Small intestine (tissue), 7 donors: ENCODE data around the gene PODNL1. TPM values are rescaled to one million over a fixed set of nuclear protein-coding genes. Genes with fewer than 3 reads are reported as not detected.
A peak's percentile ranks its signal among the peaks of the same experiment; 100 is the strongest.
"Not testable (repeated sequence)": the region's sequence is repeated elsewhere in the genome, so short reads cannot be mapped to it uniquely, and the experiment has no call there.

ENCODE experiments used
- DNase-seq, 2 donors: peaks; one replicate each; pipeline versions ENCODE4 v3.0.0 to v3.0.0-alpha.2; 2013
- FAIRE-seq: peaks from 2 replicates; lab custom pipeline; 2012; peaks lifted over from hg19 to GRCh38; lab: Jason Lieb, UNC
- H3K27ac ChIP-seq, 3 donors: one replicate each; pipeline ENCODE4 v1.5.1; 2013; ENCODE audit warnings: low read length in 2 of 3, mild to moderate bottlenecking in 2 of 3, control low read depth in 1 of 3, inconsistent platforms in 1 of 3, low read depth in 1 of 3, moderate library complexity in 1 of 3
- H3K27me3 ChIP-seq, 3 donors: one replicate each; pipeline ENCODE4 v1.6.1; 2013; ENCODE audit warnings: low read length in 3 of 3, inconsistent platforms in 1 of 3; ENCODE audit not compliant: control insufficient read depth in 3 of 3, insufficient read depth in 3 of 3
- H3K36me3 ChIP-seq, 3 donors: one replicate each; pipeline ENCODE4 v1.6.1; 2013; ENCODE audit warnings: low read length in 3 of 3, inconsistent platforms in 1 of 3, low read depth in 1 of 3, mild to moderate bottlenecking in 1 of 3, moderate library complexity in 1 of 3; ENCODE audit not compliant: control insufficient read depth in 3 of 3, insufficient read depth in 2 of 3
- H3K4me1 ChIP-seq, 3 donors: one replicate each; pipeline ENCODE4 v1.6.1; 2013; ENCODE audit warnings: low read length in 2 of 3, inconsistent platforms in 1 of 3, low read depth in 1 of 3, mild to moderate bottlenecking in 1 of 3, moderate library complexity in 1 of 3; ENCODE audit not compliant: control insufficient read depth in 3 of 3, insufficient read depth in 2 of 3
- H3K4me3 ChIP-seq, 3 donors: one replicate each; pipeline ENCODE4 v1.5.1; 2013; ENCODE audit warnings: low read length in 3 of 3, control low read depth in 1 of 3, inconsistent platforms in 1 of 3, low read depth in 1 of 3, mild to moderate bottlenecking in 1 of 3, moderate library complexity in 1 of 3
- H3K9me3 ChIP-seq, 2 donors: one replicate each; pipeline ENCODE4 v1.6.1; 2013; ENCODE audit warnings: low read depth in 1 of 2, low read length in 1 of 2; ENCODE audit not compliant: control insufficient read depth in 2 of 2, insufficient read depth in 1 of 2
- WGBS, 3 donors: extraction: QIAGEN DNeasy Blood & Tissue Kit; methylation state at CpG; one replicate each; pipeline ENCODE4 v1.1.7; 2013; 5-methylcytosine and 5-hydroxymethylcytosine counted together
- polyA plus RNA-seq, 4 donors: library from polyadenylated mRNA; stranded (reverse) in 3 of 4; unstranded in 1 of 4; fragments of 200-250 nt in 3 of 4; fragments of 120-200 nt in 1 of 4; gene quantifications; one replicate each; pipeline versions ENCODE4 v1.2.1 to v1.2.3, GENCODE V29; 2013
- donor health status: healthy with polysubstance abuse.
- donor health status: control.
- donor health status: control.
- donor health status: Bipolar disorder and iron deficiency.
- donor health status: healthy.

PODNL1 gene
- polyA plus RNA-seq, 4 donors = 0.41 to 1.7 TPM; not detected in 2

GRCh38 chr19:13978351-13979243 lies 40.4 kb upstream of the PODNL1 start:
- Histone ChIP-seq H3K4me3 (peak overlapping the region in 2 of 3 donors; percentile 43 to 51), H3K9me3 (no peaks in the 10 kb centered on the region), H3K4me1 (peaks cover 0 to 26% (median 0%) of the 10 kb centered on the region in 3 donors), H3K36me3 (peaks cover 2 to 70% (median 6%) of the 10 kb centered on the region in 3 donors), H3K27me3 (no peaks in the 10 kb centered on the region), H3K27ac (peak overlapping the region; percentile 8 to 68 (median 64))
- no peak for FAIRE-seq
- DNase-seq = peak; percentile 45 to 96
- WGBS, 3 donors = 7 to 16% (median 12%) methylated on average over 30 to 74 of the region's 74 CpGs

- peak overlapping the region in 2 of 3 donors; percentile 64 to 68 for H3K27ac ChIP-seq
- FAIRE-seq (no peak), DNase-seq (no peak)
- no peaks in the 10 kb centered on the region for H3K27me3 ChIP-seq
- H3K36me3 ChIP-seq = peaks cover 2 to 70% (median 6%) of the 10 kb centered on the region in 3 donors
- H3K9me3 ChIP-seq = no peaks in the 10 kb centered on the region
- WGBS, 3 donors = 60 to 84% (median 70%) methylated on average over 11 to 12 of the region's 12 CpGs
- peaks cover 0 to 24% (median 0%) of the 10 kb centered on the region in 3 donors for H3K4me1 ChIP-seq
- peak overlapping the region in 1 of 3 donors; percentile 51 for H3K4me3 ChIP-seq
Measured at GRCh38 chr19:13977803-13978202, 39.6 kb upstream of the PODNL1 start.

GRCh38 chr19:13976446-13976845 lies 38.2 kb upstream of the PODNL1 start:
- Histone ChIP-seq H3K36me3 (peaks cover 0 to 70% (median 6%) of the 10 kb centered on the region in 3 donors), H3K4me1 (peaks cover 0 to 24% (median 0%) of the 10 kb centered on the region in 3 donors), H3K4me3 (no peak overlapping the region), H3K27ac (no peak overlapping the region), H3K9me3 (no peaks in the 10 kb centered on the region), H3K27me3 (no peaks in the 10 kb centered on the region)
- 92 to 94% (median 93%) methylated on average over 11 to 12 of the region's 12 CpGs for WGBS, 3 donors
- no peak for DNase-seq
- no peak for FAIRE-seq

GRCh38 chr19:13975870-13976269 lies 37.7 kb upstream of the PODNL1 start:
- FAIRE-seq (no peak), DNase-seq (no peak)
- no peaks in the 10 kb centered on the region for H3K27me3 ChIP-seq
- H3K27ac ChIP-seq = no peak overlapping the region
- H3K4me1 ChIP-seq = peaks cover 0 to 24% (median 0%) of the 10 kb centered on the region in 3 donors
- H3K36me3 ChIP-seq = peaks cover 0 to 72% (median 6%) of the 10 kb centered on the region in 3 donors
- WGBS, 3 donors = 89 to 93% (median 89%) methylated on average over 11 of the region's 11 CpGs
- no peaks in the 10 kb centered on the region for H3K9me3 ChIP-seq
- no peak overlapping the region for H3K4me3 ChIP-seq

GRCh38 chr19:13974073-13974472 lies 35.9 kb upstream of the PODNL1 start:
- DNase-seq = peak; percentile 93 to 94
- Histone ChIP-seq H3K27ac (peak overlapping the region; percentile 44 to 80 (median 63)), H3K9me3 (no peaks in the 10 kb centered on the region), H3K27me3 (no peaks in the 10 kb centered on the region), H3K4me3 (peak overlapping the region in 1 of 3 donors; percentile 5), H3K36me3 (peaks cover 0 to 77% (median 9%) of the 10 kb centered on the region in 3 donors), H3K4me1 (peaks cover 0 to 16% (median 0%) of the 10 kb centered on the region in 3 donors)
- 8 to 48% (median 32%) methylated on average over 12 of the region's 12 CpGs for WGBS, 3 donors
- FAIRE-seq = no peak

- H3K36me3 ChIP-seq = peaks cover 2 to 83% (median 15%) of the 10 kb centered on the region in 3 donors
Measured at GRCh38 chr19:13973479-13973878, 35.3 kb upstream of the PODNL1 start.

GRCh38 chr19:13972368-13973155 lies 34.3 kb upstream of the PODNL1 start:
- no peaks in the 10 kb centered on the region for H3K9me3 ChIP-seq
- no peak overlapping the region for H3K4me3 ChIP-seq
- no peak for FAIRE-seq
- H3K4me1 ChIP-seq = peaks cover 0 to 7% (median 0%) of the 10 kb centered on the region in 3 donors
- no peak for DNase-seq
- no peaks in the 10 kb centered on the region for H3K27me3 ChIP-seq
- H3K36me3 ChIP-seq = peaks cover 3 to 86% (median 15%) of the 10 kb centered on the region in 3 donors
- H3K27ac ChIP-seq = no peak overlapping the region
- WGBS, 3 donors = 95 to 96% (median 96%) methylated on average over 34 to 37 of the region's 37 CpGs

More at GRCh38 chr19:13973479-13973878, 35.3 kb upstream of the PODNL1 start:
- FAIRE-seq, DNase-seq, H3K4me3 ChIP-seq, H3K9me3 ChIP-seq, H3K27me3 ChIP-seq: not testable (repeated sequence)
- WGBS, 3 donors = 93 to 98% (median 97%) methylated on average over 3 of the region's 3 CpGs
- H3K27ac ChIP-seq = peak overlapping the region in 1 of 3 donors; percentile 80
- peaks cover 0 to 14% (median 0%) of the 10 kb centered on the region in 3 donors for H3K4me1 ChIP-seq

- not testable (repeated sequence) for H3K4me1 ChIP-seq, H3K4me3 ChIP-seq, H3K27me3 ChIP-seq, FAIRE-seq, H3K9me3 ChIP-seq, H3K27ac ChIP-seq, DNase-seq
- H3K36me3 ChIP-seq = peaks cover 3 to 89% (median 19%) of the 10 kb centered on the region in 3 donors
- 88 to 95% (median 89%) methylated on average over 15 of the region's 15 CpGs for WGBS, 3 donors
Measured at GRCh38 chr19:13971868-13972267, 33.7 kb upstream of the PODNL1 start.
